Measurements from ENCODE around the gene RAB40B. TPM values are rescaled to one million over a fixed set of nuclear protein-coding genes. Genes with fewer than 3 reads are reported as not detected.

RAB40B gene
- polyA plus RNA-seq, 1 of the 3 experiments (the other 2 are of a cell fraction), result 20.7 TPM

GRCh38 chr17:82609655-82610054 is 88.8 kb downstream of the RAB40B start:
- H4K20me1 ChIP-seq (ENCODE audit: insufficient read depth), result no peaks in the 10 kb centered on the region
- H2AFZ ChIP-seq (ENCODE audit: low read depth), result no peak overlapping the region
- peaks cover 0 to 16% of the 10 kb centered on the region in 2 experiments; a peak in 2 of 4 replicates for H3K4me1 ChIP-seq (ENCODE audit: control insufficient read depth in 1 of 2, insufficient read depth in 2 of 2, low read depth in 1 of 2, low read length in 1 of 2)
- no peak for DNase-seq
- H3K4me2 ChIP-seq, result no peak overlapping the region
- TF ChIP-seq EP300 (IDR thresholded peaks at IDR 0.05; ENCODE audit: borderline replicate concordance in 1 of 2, low read depth in 1 of 2, low read length in 1 of 2) (no peak), POLR2AphosphoS5 (IDR thresholded peaks at IDR 0.05; ENCODE audit: low read depth, low read length) (no peak), USF2 (IDR thresholded peaks at IDR 0.05; ENCODE audit: borderline replicate concordance, low read depth, low read length) (no peak), MEF2A (IDR thresholded peaks at IDR 0.05; ENCODE audit: borderline replicate concordance, low read depth) (no peak), ELF1 (IDR thresholded peaks at IDR 0.05) (no peak), GABPA (IDR thresholded peaks at IDR 0.05; ENCODE audit: low read depth) (no peak), RAD21 (IDR thresholded peaks at IDR 0.05; ENCODE audit: low read length) (no peak), SIN3A (IDR thresholded peaks at IDR 0.05; ENCODE audit: borderline replicate concordance, low read depth, low read length) (no peak), FOXM1 (IDR thresholded peaks at IDR 0.05; ENCODE audit: low read depth) (no peak), MXI1 (IDR thresholded peaks at IDR 0.05; ENCODE audit: low read depth, low read length) (no peak), CTCF (IDR thresholded peaks at IDR 0.05) (no peak)
- no peaks in the 10 kb centered on the region for H3K27me3 ChIP-seq (ENCODE audit: insufficient read depth)
- H3K27ac ChIP-seq (ENCODE audit: low read depth in 2 of 2, low read length in 1 of 2), result no peak overlapping the region
- WGBS (ENCODE audit: low lambda C conversion rate), result 87% methylated on average over 4 of the region's 4 CpGs
- peaks cover 4% of the 10 kb centered on the region; the same call in 1 of the 2 replicates for H3K79me2 ChIP-seq (ENCODE audit: insufficient read depth)
- H3K36me3 ChIP-seq (replicated peaks in 1 of 2; ENCODE audit: control insufficient read depth in 1 of 2, insufficient read depth in 2 of 2, low read length in 1 of 2), result peaks cover 33 to 46% of the 10 kb centered on the region in 2 experiments
- H3K9me2 ChIP-seq, result no peaks in the 10 kb centered on the region
- no peaks in the 10 kb centered on the region for H3K9me3 ChIP-seq
- CTCF ChIA-PET, result interaction anchor here (0.6 to 1.3 kb wide), 2 partner anchors 37 to 55 kb away, joined by 3 read pairs; no protein-coding TSS in a partner anchor
- no peak overlapping the region for H3K4me3 ChIP-seq (ENCODE audit: low read depth in 2 of 2, low read length in 1 of 2)
- POLR2A ChIA-PET, result no interaction called here
- H3F3A ChIP-seq (replicated peaks; ENCODE audit: insufficient read depth), result peaks cover 27% of the 10 kb centered on the region
- no peak overlapping the region for H3K9ac ChIP-seq

GRCh38 chr17:82608816-82609215 is 89.7 kb downstream of the RAB40B start:
- Histone ChIP-seq H3K27ac (ENCODE audit: low read depth in 2 of 2, low read length in 1 of 2) (no peak overlapping the region), H3K79me2 (ENCODE audit: insufficient read depth) (peaks cover 4% of the 10 kb centered on the region; the same call in 1 of the 2 replicates), H3K4me1 (ENCODE audit: control insufficient read depth in 1 of 2, insufficient read depth in 2 of 2, low read depth in 1 of 2, low read length in 1 of 2) (peaks cover 0 to 15% of the 10 kb centered on the region in 2 experiments; a peak in 2 of 4 replicates), H3K9me3 (no peaks in the 10 kb centered on the region), H3K9me2 (no peaks in the 10 kb centered on the region), H3K4me3 (ENCODE audit: low read depth in 2 of 2, low read length in 1 of 2) (no peak overlapping the region), H3F3A (replicated peaks; ENCODE audit: insufficient read depth) (peaks cover 27% of the 10 kb centered on the region), H3K9ac (no peak overlapping the region), H3K36me3 (replicated peaks in 1 of 2; ENCODE audit: control insufficient read depth in 1 of 2, insufficient read depth in 2 of 2, low read length in 1 of 2) (peaks cover 38 to 47% of the 10 kb centered on the region in 2 experiments), H4K20me1 (ENCODE audit: insufficient read depth) (no peaks in the 10 kb centered on the region), H3K27me3 (ENCODE audit: insufficient read depth) (no peaks in the 10 kb centered on the region), H2AFZ (ENCODE audit: low read depth) (no peak overlapping the region), H3K4me2 (no peak overlapping the region)
- CTCF ChIA-PET, result interaction anchor here (0.6 to 1.3 kb wide), 2 partner anchors 38 to 54 kb away, joined by 3 read pairs; no protein-coding TSS in a partner anchor
- no peak for DNase-seq
- TF ChIP-seq FOXM1 (IDR thresholded peaks at IDR 0.05; ENCODE audit: low read depth) (no peak), NRF1 (IDR thresholded peaks at IDR 0.05; ENCODE audit: low read depth, low read length) (no peak), YY1 (IDR thresholded peaks at IDR 0.05; ENCODE audit: low read depth) (no peak), JUND (IDR thresholded peaks at IDR 0.05) (no peak), TEAD4 (IDR thresholded peaks at IDR 0.05; ENCODE audit: borderline replicate concordance, insufficient read depth) (no peak), GABPA (IDR thresholded peaks at IDR 0.05; ENCODE audit: low read depth) (no peak), RXRA (IDR thresholded peaks at IDR 0.05; ENCODE audit: borderline replicate concordance, low read depth) (no peak), RAD21 (IDR thresholded peaks at IDR 0.05; ENCODE audit: low read length) (no peak), USF2 (IDR thresholded peaks at IDR 0.05; ENCODE audit: borderline replicate concordance, low read depth, low read length) (no peak)
- WGBS (ENCODE audit: low lambda C conversion rate), result 75% methylated on average over 5 of the region's 5 CpGs
- POLR2A ChIA-PET, result no interaction called here
